Measurements from ENCODE around the gene TTLL11. TPM values are rescaled to one million over a fixed set of nuclear protein-coding genes. Genes with fewer than 3 reads are reported as not detected.
"Not testable (repeated sequence)": the region's sequence is repeated elsewhere in the genome, so short reads cannot be mapped to it uniquely, and the experiment has no call there.

Gene TTLL11
- total RNA-seq, 1 donor from 2014 or later: 1.9 TPM

GRCh38 chr9:122085260-122085659 lies 7.8 kb downstream of the TTLL11 start:
- no peak for DNase-seq (ENCODE audit: low read depth in 2 of 2)

DNA sequence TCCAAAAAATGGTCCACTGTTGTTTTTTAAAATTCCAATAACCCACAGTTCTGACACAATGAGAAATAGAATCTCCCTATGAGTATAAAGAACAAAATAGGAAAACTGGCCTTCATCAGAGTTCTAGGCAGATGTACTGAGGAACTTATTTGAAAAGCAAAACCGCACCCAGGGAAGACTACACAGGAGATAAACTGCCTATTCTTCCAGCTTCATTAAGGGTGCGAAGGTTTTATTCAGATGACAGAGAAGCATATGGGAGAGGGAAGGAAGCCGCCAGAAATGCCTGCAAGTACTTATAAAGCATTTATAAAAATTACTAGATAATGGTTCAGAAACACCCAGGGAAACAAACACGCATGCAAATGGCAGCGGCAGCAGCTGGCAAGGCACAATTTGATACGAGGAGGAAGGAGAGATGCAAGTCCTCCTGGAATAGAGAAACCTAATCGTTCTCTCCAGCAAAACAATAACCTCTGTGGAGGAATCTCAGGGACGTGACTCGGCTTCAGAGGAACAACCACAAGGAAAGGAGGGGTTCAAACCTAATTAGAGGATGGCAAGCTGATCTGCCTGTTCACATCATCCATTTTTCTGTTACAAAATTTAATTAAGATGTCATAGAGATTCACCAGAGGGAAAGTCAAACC lies 9.0 kb downstream of the TTLL11 start:
- DNase-seq (ENCODE audit: low read depth in 2 of 2): no peak

DNA sequence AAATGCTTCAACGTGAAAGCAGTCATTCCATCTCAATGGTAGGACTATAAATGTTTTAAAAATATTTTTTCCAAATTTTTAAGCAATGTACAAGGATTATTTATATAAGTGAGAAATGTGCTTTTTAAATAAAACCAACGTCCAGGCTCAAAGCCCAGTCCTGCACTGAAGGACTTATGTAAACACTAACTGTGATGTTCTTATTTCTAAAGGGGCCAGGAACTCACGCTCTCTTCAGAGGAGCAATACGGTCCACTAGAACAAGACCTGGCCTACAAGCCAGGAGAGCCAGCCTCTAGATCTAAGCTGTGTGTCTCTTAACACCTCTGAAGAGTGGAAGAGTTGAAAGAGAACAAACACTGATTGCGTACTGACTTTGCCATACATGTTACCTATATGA lies 12.1 kb downstream of the TTLL11 start:
- no peak for DNase-seq (ENCODE audit: low read depth in 2 of 2)

- no peak for DNase-seq (ENCODE audit: low read depth in 2 of 2)
Measured at GRCh38 chr9:122078557-122078956, 14.6 kb downstream of the TTLL11 start.

DNA sequence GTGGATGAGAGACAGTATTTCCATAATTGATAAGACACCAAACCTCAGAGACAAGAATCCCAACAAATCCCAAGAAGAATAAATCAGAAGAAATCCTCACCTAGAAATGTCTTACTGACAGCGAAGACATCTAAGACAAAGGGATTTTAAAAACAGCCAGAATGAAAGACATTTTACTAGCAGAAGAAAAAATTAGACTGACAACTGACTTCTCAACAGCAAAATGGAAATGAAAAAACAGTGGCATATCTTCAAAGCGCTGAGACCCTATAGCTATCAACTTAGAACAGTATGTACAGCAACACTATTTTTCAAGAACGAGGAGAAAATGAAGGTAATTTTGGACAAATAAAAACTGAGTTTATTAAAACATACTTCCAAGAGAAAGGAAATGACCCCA lies 16.3 kb downstream of the TTLL11 start:
- DNase-seq (ENCODE audit: low read depth in 2 of 2): no peak

- DNase-seq (ENCODE audit: low read depth in 2 of 2): no peak
Measured at GRCh38 chr9:122076117-122076516, 17.0 kb downstream of the TTLL11 start.

DNA sequence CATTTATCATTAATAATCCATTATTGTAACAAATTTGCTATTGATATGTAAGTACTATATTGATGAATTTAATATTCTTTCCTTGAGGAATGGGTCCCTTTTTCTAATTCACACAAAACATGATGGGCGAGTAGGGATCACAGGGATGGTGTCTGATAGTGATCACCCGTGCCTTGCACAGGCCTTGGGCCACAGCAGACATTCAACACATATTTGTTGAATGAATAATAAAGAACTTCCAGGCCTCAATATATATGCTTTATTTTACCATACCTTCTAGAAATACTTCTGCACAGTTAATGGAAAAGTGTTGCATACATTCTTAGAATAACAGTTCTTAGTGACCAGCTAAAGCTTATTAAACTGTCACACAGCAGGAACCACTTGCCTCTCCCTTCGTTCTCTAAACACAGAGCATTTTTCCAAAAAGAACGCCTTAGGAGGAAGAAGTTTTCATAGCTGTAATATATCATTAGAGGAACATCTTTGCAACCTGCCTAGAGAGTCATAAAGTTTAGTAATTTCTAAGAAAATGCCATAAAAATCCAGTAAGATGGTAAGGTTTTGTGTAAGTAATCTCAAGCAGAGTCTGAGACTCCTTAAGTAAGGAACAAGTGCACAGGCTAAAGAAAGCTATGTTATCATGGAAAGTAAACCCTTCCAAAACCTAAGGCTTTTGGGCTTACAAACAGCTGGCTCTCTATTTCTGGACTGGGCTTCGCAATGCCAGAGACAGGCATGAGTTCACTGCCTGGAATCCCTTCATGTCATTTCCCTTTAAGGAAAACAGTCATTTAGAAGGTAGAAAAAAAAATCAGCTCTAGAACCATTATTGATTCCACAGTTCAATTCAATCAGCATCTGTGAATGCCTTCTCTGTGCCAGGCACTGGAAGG lies 17.7 kb downstream of the TTLL11 start:
- no peak for DNase-seq (ENCODE audit: low read depth in 2 of 2)

DNA sequence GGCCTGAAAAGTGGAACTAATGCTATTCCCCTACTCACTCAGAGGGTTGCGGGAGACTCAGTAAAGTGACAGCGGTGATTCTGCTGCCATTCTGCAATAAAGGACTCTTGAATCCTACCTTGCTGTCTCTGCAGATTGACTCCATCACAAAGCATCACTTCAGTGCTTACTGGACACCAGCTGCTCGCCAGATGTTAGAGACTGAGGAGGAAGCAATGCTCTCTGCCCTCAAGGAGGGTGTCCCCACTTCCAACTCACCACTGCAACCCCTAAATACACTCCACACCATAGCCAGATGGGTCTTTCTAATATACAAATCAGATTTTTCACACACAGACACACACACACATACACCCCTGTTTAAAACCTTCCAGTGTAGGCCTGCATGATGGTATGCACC lies 21.4 kb downstream of the TTLL11 start:
- DNase-seq (ENCODE audit: low read depth in 2 of 2): no peak

DNA sequence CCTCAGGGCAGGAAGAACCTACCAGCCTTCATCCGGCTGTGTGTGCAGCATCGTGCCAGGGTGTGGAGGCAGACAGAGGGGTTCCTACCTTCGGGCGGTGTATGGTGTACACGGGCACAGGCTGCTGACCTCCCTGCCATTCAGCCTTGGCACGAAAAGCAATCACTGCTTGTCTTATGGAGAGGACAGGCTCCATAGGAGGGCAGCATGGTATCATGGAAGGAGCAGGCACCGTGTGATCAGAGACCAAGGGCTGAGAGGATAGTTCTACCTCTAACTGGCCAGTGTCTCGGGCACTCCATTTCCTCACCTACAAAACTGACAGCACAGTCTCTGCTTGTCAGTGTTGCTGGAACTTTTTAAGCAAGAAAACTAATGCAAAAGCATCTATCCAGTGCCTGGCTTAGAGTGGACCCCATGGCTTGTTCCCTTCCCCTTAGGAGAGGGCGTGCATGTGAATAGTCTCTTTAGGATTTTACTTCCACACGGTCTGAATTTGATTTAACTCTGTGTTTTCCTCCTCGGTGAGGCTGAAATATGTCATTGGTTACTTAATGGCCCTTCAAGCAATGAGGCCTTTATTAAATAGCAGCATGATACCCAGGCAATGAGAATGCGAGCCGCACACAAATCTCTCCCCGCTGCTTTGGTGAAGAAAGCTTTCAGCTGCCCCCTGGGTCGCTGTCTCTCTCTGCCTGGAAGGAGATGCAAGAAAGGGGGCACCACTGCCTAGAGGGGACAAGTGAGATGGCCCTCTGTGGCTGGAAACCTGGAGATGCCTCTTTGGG lies 22.2 kb downstream of the TTLL11 start:
- DNase-seq (ENCODE audit: low read depth in 2 of 2): no peak

DNA sequence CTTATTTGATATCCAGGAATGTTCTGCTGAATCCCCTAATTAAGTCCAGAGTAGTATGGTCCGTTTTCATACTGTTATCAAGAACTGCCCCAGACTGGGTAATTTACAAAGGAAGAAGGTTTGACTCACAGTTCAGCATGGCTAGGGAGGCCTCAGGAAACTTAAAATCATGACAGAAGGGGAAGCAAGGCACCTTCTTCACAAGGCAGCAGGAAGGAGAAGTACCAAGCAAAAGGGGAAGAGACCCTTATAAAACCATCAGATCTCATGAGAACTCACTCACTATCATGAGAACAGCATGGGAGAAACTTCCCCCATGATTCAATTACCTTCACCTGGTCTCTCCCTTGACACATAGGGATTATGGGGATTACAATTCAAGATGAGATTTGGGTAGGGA lies 26.4 kb downstream of the TTLL11 start:
- DNase-seq (ENCODE audit: low read depth in 2 of 2): not testable (repeated sequence)

DNA sequence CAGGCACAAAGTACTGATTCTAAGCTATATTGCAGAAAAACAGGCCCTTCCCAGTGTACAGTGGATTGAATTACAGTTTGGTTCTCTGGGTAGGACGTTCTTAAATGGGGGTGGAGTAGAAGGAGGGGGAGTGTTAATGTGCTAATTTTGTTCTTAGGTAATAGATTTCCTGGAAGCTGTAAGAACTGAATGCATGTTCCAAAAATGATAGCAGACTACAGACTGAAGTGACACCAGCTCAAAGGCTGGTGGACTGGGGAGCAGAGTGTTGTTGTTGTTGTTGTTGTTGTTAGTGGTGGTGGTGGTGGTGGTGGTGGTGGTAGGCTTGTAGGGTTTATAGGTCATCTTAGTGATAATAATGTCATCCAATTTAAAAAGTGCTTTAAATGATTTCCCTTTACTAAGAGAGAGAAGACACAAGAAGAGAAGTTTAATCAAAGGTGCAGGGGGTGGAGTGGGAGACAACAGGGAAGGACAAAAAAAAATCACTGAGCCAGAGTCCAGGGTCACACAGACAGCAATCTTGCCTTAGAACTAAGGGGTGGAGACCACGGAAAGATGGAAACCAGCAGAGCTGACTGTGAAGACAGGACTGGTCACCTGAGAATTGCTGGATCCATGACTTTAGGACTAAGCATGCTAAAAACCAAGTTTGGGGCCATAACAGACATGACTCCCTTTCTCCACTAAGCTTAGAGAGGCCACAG lies 27.0 kb downstream of the TTLL11 start:
- no peak for DNase-seq (ENCODE audit: low read depth in 2 of 2)

- no peak for DNase-seq (ENCODE audit: low read depth in 2 of 2)
Measured at GRCh38 chr9:122060481-122060880, 32.6 kb downstream of the TTLL11 start.

GRCh38 chr9:122059955-122060324 lies 33.2 kb downstream of the TTLL11 start:
- no peak for DNase-seq (ENCODE audit: low read depth in 2 of 2)

- DNase-seq (ENCODE audit: low read depth in 2 of 2): no peak
Measured at GRCh38 chr9:122059214-122059954, 33.7 kb downstream of the TTLL11 start.

GRCh38 chr9:122058709-122059108 lies 34.4 kb downstream of the TTLL11 start:
- DNase-seq (ENCODE audit: low read depth in 2 of 2): no peak

DNA sequence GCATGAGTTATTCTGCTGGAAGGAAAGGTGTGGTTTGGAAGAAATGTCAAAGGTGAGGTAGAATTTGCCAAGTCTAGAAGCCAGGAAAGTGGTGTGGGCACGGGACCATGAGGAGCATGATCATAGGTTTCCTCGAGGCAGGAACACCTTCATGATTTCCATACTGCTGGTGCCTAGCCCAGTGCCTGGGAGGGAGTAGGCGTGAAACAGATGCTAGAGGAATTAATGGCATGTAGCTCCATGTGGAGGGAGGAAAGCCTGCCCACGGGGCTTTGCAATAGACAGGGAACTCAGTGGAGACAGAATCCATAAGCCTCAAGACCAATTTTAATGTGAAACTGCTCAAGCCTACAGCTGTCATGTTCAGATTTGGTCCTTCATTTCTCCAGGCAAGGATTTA lies 35.1 kb downstream of the TTLL11 start:
- DNase-seq (ENCODE audit: low read depth in 2 of 2): no peak

- no peak for DNase-seq (ENCODE audit: low read depth in 2 of 2)
Measured at GRCh38 chr9:122057211-122057610, 35.9 kb downstream of the TTLL11 start.

DNA sequence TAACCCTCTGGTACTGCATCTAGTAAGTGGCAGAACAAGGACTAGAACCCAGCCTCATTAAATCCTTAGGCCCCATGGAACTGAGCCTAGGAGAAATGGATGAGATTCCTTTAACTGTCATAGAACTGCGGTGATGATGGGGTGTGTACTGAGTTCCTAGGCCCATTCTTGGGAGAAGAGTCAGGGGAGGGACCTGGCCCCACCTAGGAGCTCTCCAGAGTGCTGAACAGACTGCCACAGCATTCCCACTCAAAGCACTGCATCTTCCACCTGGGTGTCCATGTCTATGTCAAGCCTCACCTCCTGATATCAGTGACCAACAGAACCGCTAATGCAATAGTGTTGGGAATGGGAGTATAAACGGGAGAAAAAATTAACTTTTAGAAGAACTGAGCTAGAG lies 36.6 kb downstream of the TTLL11 start:
- DNase-seq (ENCODE audit: low read depth in 2 of 2): peak in 1 of 2 donors; percentile 13

GRCh38 chr9:122055701-122056100 lies 37.4 kb downstream of the TTLL11 start:
- DNase-seq (ENCODE audit: low read depth in 2 of 2): no peak

DNA sequence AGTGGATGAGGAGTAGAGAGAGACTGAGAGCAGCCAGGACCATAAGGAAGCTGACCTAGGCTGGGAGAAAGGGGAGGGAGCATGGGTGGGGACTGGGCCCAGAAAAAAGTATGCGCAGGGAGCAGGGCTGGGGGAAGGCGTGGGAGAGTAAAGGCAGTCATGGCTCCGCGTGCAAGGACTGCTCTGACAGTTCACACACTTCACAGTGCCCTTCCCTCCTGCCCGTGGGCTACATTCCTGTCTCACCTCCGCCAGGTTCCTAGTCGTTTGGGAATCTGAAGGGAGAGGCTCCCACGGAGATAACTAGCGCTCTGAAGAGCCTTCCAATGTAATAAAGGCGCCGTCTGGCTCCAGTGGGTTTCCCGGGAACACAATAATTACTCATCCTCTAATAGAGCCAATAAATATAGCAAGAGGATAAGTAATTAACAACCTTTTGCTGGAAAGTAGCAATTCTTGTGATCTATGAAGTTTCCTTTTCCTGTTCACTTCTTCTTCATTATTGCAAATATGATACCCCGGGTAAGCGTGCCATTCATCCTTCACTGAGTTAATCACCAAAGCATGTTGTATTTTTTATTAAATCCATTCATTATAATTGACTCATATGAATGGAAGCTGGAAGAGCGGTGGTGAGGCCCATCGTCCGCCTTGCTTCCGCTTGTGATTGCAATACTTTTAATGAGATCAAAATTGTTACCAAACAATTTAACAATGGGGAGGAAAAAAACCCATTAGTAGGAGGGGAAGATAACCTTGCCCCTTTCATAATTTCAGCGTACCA lies 39.3 kb downstream of the TTLL11 start:
- no peak for DNase-seq (ENCODE audit: low read depth in 2 of 2)

Measured in dermis microvascular lymphatic vessel endothelial cell (primary cell).